IMR-90 (cell line): ENCODE data around the gene OCLN. TPM values are rescaled to one million over a fixed set of nuclear protein-coding genes. Genes with fewer than 3 reads are reported as not detected.

Experiments
- ATAC-seq: fragments of 200-7000 bp; cut with Tn5 transposase; 2 replicates; pipeline ENCODE4 v1.9.1; 2020; ENCODE audit warnings: low read depth, mild to moderate bottlenecking, moderate library complexity
- BruUV-seq: library from RNA; stranded (reverse); fragments of 400-500 nt; replicated peaks from 2 replicates; lab custom pipeline; 2021; lab: Mats Ljungman, UMichigan
- CTCF ChIA-PET: fragments of 300-600 bp; formaldehyde crosslinking; extraction: SDS; loops from one replicate; lab custom pipeline; 2021; ENCODE audit warnings: antibody characterized with exemption; lab: Yijun Ruan, JAX
- POLR2A ChIA-PET: fragments of 300-600 bp; sonication (Branson Sonifier 250); formaldehyde crosslinking; loops from one replicate; lab custom pipeline; 2022; ENCODE audit warnings: antibody characterized with exemption; ENCODE audit not compliant: unreplicated experiment; lab: Charles Lee
- DNase-seq: peaks from one replicate; pipeline ENCODE4 v3.0.0; 2013
- H2AFZ ChIP-seq: replicated peaks from 2 replicates; pipeline ENCODE3; 2013; ENCODE audit warnings: low read length, mild to moderate bottlenecking; ENCODE audit not compliant: poor library complexity
- H2AK5ac ChIP-seq: 2 replicates; pipeline ENCODE4 v1.6.1; 2013; ENCODE audit warnings: low read depth, low read length, inconsistent platforms
- H2AK9ac ChIP-seq: replicated peaks from 2 replicates; pipeline ENCODE3; 2013; ENCODE audit warnings: mild to moderate bottlenecking, low read depth, low read length, moderate library complexity; ENCODE audit not compliant: poor library complexity
- H2BK120ac ChIP-seq: 2 replicates; pipeline ENCODE4 v1.6.1; 2013; ENCODE audit warnings: low read depth, low read length, inconsistent platforms
- H2BK15ac ChIP-seq: 3 replicates; pipeline ENCODE4 v1.6.1; 2013; ENCODE audit warnings: low read depth, low read length, inconsistent platforms
- H2BK20ac ChIP-seq: 2 replicates; pipeline ENCODE4 v1.6.1; 2013; ENCODE audit warnings: low read depth, mild to moderate bottlenecking, inconsistent platforms, low read length, moderate library complexity
- H2BK5ac ChIP-seq: 2 replicates; pipeline ENCODE4 v1.6.1; 2013; ENCODE audit warnings: mild to moderate bottlenecking, low read depth, low read length, inconsistent platforms; ENCODE audit not compliant: poor library complexity, severe bottlenecking
- H3K14ac ChIP-seq: replicated peaks from 2 replicates; pipeline ENCODE4 v1.6.1; 2013; ENCODE audit warnings: low read depth, low read length, inconsistent platforms
- H3K18ac ChIP-seq: 2 replicates; pipeline ENCODE4 v1.6.1; 2013; ENCODE audit warnings: low read depth, low read length, control low read depth
- H3K23ac ChIP-seq: 2 replicates; pipeline ENCODE4 v1.6.1; 2013; ENCODE audit warnings: low read depth, low read length, inconsistent platforms
- H3K27ac ChIP-seq: 2 replicates; pipeline ENCODE4 v1.5.1; 2013; ENCODE audit warnings: mild to moderate bottlenecking, control low read depth, low read length; ENCODE audit not compliant: insufficient read depth
- H3K27me3 ChIP-seq: 2 replicates; pipeline ENCODE4 v1.6.1; 2013; ENCODE audit warnings: low read length; ENCODE audit not compliant: control insufficient read depth, insufficient read depth
- H3K36me3 ChIP-seq: 2 replicates; pipeline ENCODE4 v1.6.1; 2013; ENCODE audit warnings: low read length, mixed read lengths; ENCODE audit not compliant: control insufficient read depth, insufficient read depth
- H3K4ac ChIP-seq: 2 replicates; pipeline ENCODE4 v1.6.1; 2013; ENCODE audit warnings: low read depth, low read length, inconsistent platforms
- H3K4me1 ChIP-seq: 2 replicates; pipeline ENCODE4 v1.6.1; 2013; ENCODE audit warnings: low read length, mixed read lengths; ENCODE audit not compliant: control insufficient read depth, insufficient read depth
- H3K4me2 ChIP-seq: 2 replicates; pipeline ENCODE4 v1.6.1; 2013; ENCODE audit warnings: low read depth, mild to moderate bottlenecking, control low read depth, low read length, moderate library complexity
- H3K4me3 ChIP-seq: 2 replicates; pipeline ENCODE4 v1.5.1; 2013; ENCODE audit warnings: low read depth, mild to moderate bottlenecking, control low read depth, low read length, moderate library complexity; ENCODE audit not compliant: insufficient read depth
- H3K56ac ChIP-seq: 2 replicates; pipeline ENCODE4 v1.6.1; 2013; ENCODE audit warnings: low read length, inconsistent platforms; ENCODE audit not compliant: insufficient read depth; ENCODE audit errors: extremely low read depth
- H3K79me1 ChIP-seq, 2 experiments: 2 replicates each; pipeline ENCODE4 v1.6.1; 2013; ENCODE audit warnings: low read length in 2 of 2, inconsistent platforms in 1 of 2, low read depth in 1 of 2
- H3K9ac ChIP-seq: 2 replicates; pipeline ENCODE4 v1.6.1; 2013; ENCODE audit warnings: low read depth, low read length, control low read depth
- H3K9me1 ChIP-seq: 2 replicates; pipeline ENCODE4 v1.6.1; 2013; ENCODE audit warnings: low read length, inconsistent platforms; ENCODE audit not compliant: insufficient read depth
- H3K9me3 ChIP-seq: 2 replicates; pipeline ENCODE4 v1.6.1; 2013; ENCODE audit warnings: low read length; ENCODE audit not compliant: control insufficient read depth, insufficient read depth
- H4K20me1 ChIP-seq: 2 replicates; pipeline ENCODE4 v1.6.1; 2013; ENCODE audit warnings: low read length, inconsistent platforms; ENCODE audit not compliant: insufficient read depth
- H4K5ac ChIP-seq: 2 replicates; pipeline ENCODE4 v1.6.1; 2013; ENCODE audit warnings: mild to moderate bottlenecking, low read depth, low read length, control low read depth
- H4K8ac ChIP-seq, 2 experiments: 2 replicates each; pipeline ENCODE4 v1.6.1; 2013; ENCODE audit warnings: low read depth in 2 of 2, low read length in 2 of 2, control low read depth in 1 of 2, inconsistent platforms in 1 of 2
- H4K91ac ChIP-seq: 2 replicates; pipeline ENCODE4 v1.6.1; 2013; ENCODE audit warnings: low read depth, low read length, inconsistent platforms; ENCODE audit not compliant: insufficient read depth
- BHLHE40 ChIP-seq: fragments of 150-350 bp; IDR thresholded peaks from 2 replicates; pipeline ENCODE4 v1.6.1; 2016; ENCODE audit warnings: mild to moderate bottlenecking, low read depth, low read length
- CEBPB ChIP-seq: IDR thresholded peaks from 2 replicates; pipeline ENCODE4 v1.6.1; 2012; ENCODE audit warnings: low read depth, low read length, improper control_type of control experiment
- CHD1 ChIP-seq: IDR thresholded peaks from 2 replicates; pipeline ENCODE4 v1.6.1; 2012; ENCODE audit warnings: low read depth, low read length, improper control_type of control experiment
- FOS ChIP-seq: fragments of 150-350 bp; IDR thresholded peaks from 2 replicates; pipeline ENCODE4 v1.6.1; 2016; ENCODE audit warnings: low read depth, low read length
- MAFK ChIP-seq: IDR thresholded peaks from 2 replicates; pipeline ENCODE4 v1.6.1; 2012; ENCODE audit warnings: low read depth, low read length, improper control_type of control experiment
- MAZ ChIP-seq: IDR thresholded peaks from 2 replicates; pipeline ENCODE4 v1.6.1; 2012; ENCODE audit warnings: low read depth, mild to moderate bottlenecking, low read length, improper control_type of control experiment, moderate library complexity, borderline replicate concordance
- MXI1 ChIP-seq: IDR thresholded peaks from 2 replicates; pipeline ENCODE4 v1.6.1; 2012; ENCODE audit warnings: low read depth, mild to moderate bottlenecking, low read length, moderate library complexity, borderline replicate concordance
- NFE2L2 ChIP-seq: fragments of 150-350 bp; IDR thresholded peaks from 2 replicates; pipeline ENCODE4 v1.6.1; 2016; ENCODE audit warnings: low read depth, mild to moderate bottlenecking, low read length
- POLR2A ChIP-seq: IDR thresholded peaks from 2 replicates; pipeline ENCODE4 v1.6.1; 2012; ENCODE audit warnings: mild to moderate bottlenecking, low read depth, low read length
- RAD21 ChIP-seq: IDR thresholded peaks from 2 replicates; pipeline ENCODE4 v1.6.1; 2012; ENCODE audit warnings: low read length, improper control_type of control experiment
- RCOR1 ChIP-seq: IDR thresholded peaks from 2 replicates; pipeline ENCODE4 v1.6.1; 2012; ENCODE audit warnings: mild to moderate bottlenecking, low read length, improper control_type of control experiment; ENCODE audit not compliant: insufficient replicate concordance
- RFX5 ChIP-seq: IDR thresholded peaks from 2 replicates; pipeline ENCODE4 v1.8.0; 2012; ENCODE audit warnings: low read depth, mild to moderate bottlenecking, low read length, moderate library complexity
- SMC3 ChIP-seq: fragments of 150-350 bp; IDR thresholded peaks from 2 replicates; pipeline ENCODE4 v1.6.1; 2016; ENCODE audit warnings: low read depth, mild to moderate bottlenecking, antibody characterized with exemption, low read length, moderate library complexity
- WGBS, 2 experiments: methylation state at CpG; one replicate each; pipeline versions ENCODE4 v1.1.5 to v1.1.7; 2013; ENCODE audit warnings: missing lambda C conversion rate in 2 of 2; ENCODE audit not compliant: insufficient read length in 1 of 2; ENCODE audit errors: extremely low coverage in 2 of 2; 5-methylcytosine and 5-hydroxymethylcytosine counted together
- dilution Hi-C: fragments of 300-500 bp; cut with HindIII; formaldehyde crosslinking; loops from one replicate; pipeline ENCODE4 v1.14.3; 2018; ENCODE audit warnings: low sequenced_read_pairs; ENCODE audit not compliant: unreplicated experiment
- in situ Hi-C: fragments of 300-500 bp; cut with MboI; formaldehyde crosslinking; loops from 3 replicates; pipeline ENCODE4 v1.14.3; 2019; ENCODE audit warnings: low sequenced_read_pairs, inconsistent platforms, mixed read lengths
- intact Hi-C: fragments of 100-400 bp; cut with micrococcal nuclease; formaldehyde crosslinking; loops from 2 replicates; pipeline ENCODE4 v1.10.0; 2022
- polyA plus RNA-seq, 3 experiments: library from polyadenylated mRNA; depleted of rRNA; stranded (reverse); fragments of >200 nt; gene quantifications; 2 replicates each; pipeline ENCODE4 v1.2.3, GENCODE V29; 2012; ENCODE audit warnings: low replicate concordance in 1 of 3
- total RNA-seq: library from RNA; depleted of rRNA; stranded (reverse); fragments of >200 nt; gene quantifications from 2 replicates; pipeline ENCODE4 v1.2.3, GENCODE V29; 2012
- TF ChIP-seq, protein P1 (sequence below): conservative IDR thresholded peaks from 2 replicates; pipeline ENCODE4 v1.5.1; 2012; ENCODE audit warnings: mild to moderate bottlenecking, low read depth, low read length, improper control_type of control experiment
- TF ChIP-seq, protein P2 (sequence below): fragments of 150-350 bp; IDR thresholded peaks from 2 replicates; pipeline ENCODE4 v1.6.1; 2016; ENCODE audit warnings: low read depth, mild to moderate bottlenecking, low read length, moderate library complexity, borderline replicate concordance
- TF ChIP-seq, protein P3 (sequence below): fragments of 150-350 bp; IDR thresholded peaks from 2 replicates; pipeline ENCODE4 v1.6.1; 2017; ENCODE audit warnings: mild to moderate bottlenecking, antibody characterized with exemption, low read length, low read depth

The OCLN gene
- total and polyA plus RNA-seq, 2 of the 4 experiments (the other 2 are of a cell fraction) = 0.72 to 0.99 TPM

- Histone ChIP-seq H3K79me1 (no peaks in the 10 kb centered on the region), H2AK9ac (no peak overlapping the region), H3K4ac (no peak overlapping the region), H2AK5ac (no peak overlapping the region), H3K4me1 (no peaks in the 10 kb centered on the region), H3K27ac (no peak overlapping the region), H2AFZ (no peak overlapping the region), H3K27me3 (peaks cover 1% of the 10 kb centered on the region; the same call in 1 of the 2 replicates), H3K56ac (no peak overlapping the region), H3K9me1 (no peaks in the 10 kb centered on the region), H3K14ac (no peak overlapping the region), H3K36me3 (no peaks in the 10 kb centered on the region), H2BK15ac (no peak overlapping the region), H3K4me3 (no peak overlapping the region), H4K91ac (no peak overlapping the region), H2BK120ac (no peak overlapping the region), H3K23ac (no peak overlapping the region), H3K18ac (no peak overlapping the region), H3K4me2 (no peak overlapping the region), H4K8ac (no peak overlapping the region), H3K9ac (no peak overlapping the region), H4K5ac (no peak overlapping the region), H2BK5ac (no peak overlapping the region), H4K20me1 (no peaks in the 10 kb centered on the region), H3K9me3 (no peaks in the 10 kb centered on the region), H2BK20ac (no peak overlapping the region)
- CTCF ChIA-PET = no interaction called here
- no TSS peak for BruUV-seq
- intact Hi-C loops = no loop called here
- ATAC-seq (no peak), DNase-seq (no peak)
- WGBS, 2 experiments = no CpG with 5 or more reads among the region's 4 CpGs
- POLR2A ChIA-PET = no interaction called here
- TF ChIP-seq, protein P1, sequence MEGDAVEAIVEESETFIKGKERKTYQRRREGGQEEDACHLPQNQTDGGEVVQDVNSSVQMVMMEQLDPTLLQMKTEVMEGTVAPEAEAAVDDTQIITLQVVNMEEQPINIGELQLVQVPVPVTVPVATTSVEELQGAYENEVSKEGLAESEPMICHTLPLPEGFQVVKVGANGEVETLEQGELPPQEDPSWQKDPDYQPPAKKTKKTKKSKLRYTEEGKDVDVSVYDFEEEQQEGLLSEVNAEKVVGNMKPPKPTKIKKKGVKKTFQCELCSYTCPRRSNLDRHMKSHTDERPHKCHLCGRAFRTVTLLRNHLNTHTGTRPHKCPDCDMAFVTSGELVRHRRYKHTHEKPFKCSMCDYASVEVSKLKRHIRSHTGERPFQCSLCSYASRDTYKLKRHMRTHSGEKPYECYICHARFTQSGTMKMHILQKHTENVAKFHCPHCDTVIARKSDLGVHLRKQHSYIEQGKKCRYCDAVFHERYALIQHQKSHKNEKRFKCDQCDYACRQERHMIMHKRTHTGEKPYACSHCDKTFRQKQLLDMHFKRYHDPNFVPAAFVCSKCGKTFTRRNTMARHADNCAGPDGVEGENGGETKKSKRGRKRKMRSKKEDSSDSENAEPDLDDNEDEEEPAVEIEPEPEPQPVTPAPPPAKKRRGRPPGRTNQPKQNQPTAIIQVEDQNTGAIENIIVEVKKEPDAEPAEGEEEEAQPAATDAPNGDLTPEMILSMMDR = no peak
- no peak for TF ChIP-seq CHD1
- no peak for TF ChIP-seq POLR2A
- TF ChIP-seq MXI1 = no peak
- no peak for TF ChIP-seq RFX5
- no peak for TF ChIP-seq MAFK
- TF ChIP-seq, protein P2, sequence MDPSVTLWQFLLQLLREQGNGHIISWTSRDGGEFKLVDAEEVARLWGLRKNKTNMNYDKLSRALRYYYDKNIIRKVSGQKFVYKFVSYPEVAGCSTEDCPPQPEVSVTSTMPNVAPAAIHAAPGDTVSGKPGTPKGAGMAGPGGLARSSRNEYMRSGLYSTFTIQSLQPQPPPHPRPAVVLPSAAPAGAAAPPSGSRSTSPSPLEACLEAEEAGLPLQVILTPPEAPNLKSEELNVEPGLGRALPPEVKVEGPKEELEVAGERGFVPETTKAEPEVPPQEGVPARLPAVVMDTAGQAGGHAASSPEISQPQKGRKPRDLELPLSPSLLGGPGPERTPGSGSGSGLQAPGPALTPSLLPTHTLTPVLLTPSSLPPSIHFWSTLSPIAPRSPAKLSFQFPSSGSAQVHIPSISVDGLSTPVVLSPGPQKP = no peak
- TF ChIP-seq, protein P3, sequence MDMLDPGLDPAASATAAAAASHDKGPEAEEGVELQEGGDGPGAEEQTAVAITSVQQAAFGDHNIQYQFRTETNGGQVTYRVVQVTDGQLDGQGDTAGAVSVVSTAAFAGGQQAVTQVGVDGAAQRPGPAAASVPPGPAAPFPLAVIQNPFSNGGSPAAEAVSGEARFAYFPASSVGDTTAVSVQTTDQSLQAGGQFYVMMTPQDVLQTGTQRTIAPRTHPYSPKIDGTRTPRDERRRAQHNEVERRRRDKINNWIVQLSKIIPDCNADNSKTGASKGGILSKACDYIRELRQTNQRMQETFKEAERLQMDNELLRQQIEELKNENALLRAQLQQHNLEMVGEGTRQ = no peak
- no peak for TF ChIP-seq MAZ
- TF ChIP-seq SMC3 = no peak
- no peak for TF ChIP-seq CEBPB
- no peak for TF ChIP-seq NFE2L2
- TF ChIP-seq BHLHE40 = no peak
- TF ChIP-seq RCOR1 = no peak
- no peak for TF ChIP-seq FOS
- no peak for TF ChIP-seq RAD21
- dilution Hi-C loops = no loop called here
- in situ Hi-C loops = no loop called here
Observed at GRCh38 chr5:69451941-69452647, 40.5 kb upstream of the OCLN start.
